GM21786 (cell line): ENCODE data around the gene BRPF1.
A peak's percentile ranks its signal among the peaks of the same experiment; 100 is the strongest.

Source experiments
- ATAC-seq: cut with Tn5 transposase; IDR thresholded peaks from one replicate; pipeline ENCODE4 v1.9.1; 2021; ENCODE audit not compliant: unreplicated experiment

Gene BRPF1

GRCh38 chr3:9786209-9786739 lies 54.7 kb downstream of the BRPF1 start:
- no peak for ATAC-seq

GRCh38 chr3:9786825-9787669 lies 55.5 kb downstream of the BRPF1 start:
- ATAC-seq, result no peak

DNA sequence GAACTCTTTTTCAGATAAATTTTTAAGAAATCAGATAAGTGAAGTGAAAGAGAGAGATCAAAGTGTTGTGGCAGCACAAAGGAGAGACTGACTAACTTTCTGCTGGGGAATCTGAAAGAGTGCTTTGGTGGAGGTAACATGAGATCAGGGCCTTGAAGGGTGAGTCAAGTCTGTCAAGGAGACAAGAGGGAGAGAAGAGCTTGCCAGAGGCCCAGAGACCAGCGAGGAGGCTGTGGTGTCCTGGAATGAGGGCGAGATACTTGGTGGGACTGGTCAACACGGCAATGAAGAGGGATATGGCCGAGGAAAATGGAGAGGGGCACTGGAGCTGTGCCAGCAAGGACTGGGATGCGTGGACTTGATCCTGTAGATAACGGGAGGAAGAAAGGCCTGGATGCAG lies 56.2 kb downstream of the BRPF1 start:
- ATAC-seq, result no peak

- no peak for ATAC-seq
These were observed 59.6 kb downstream of the BRPF1 start for GRCh38 chr3:9791127-9791526.

- no peak for ATAC-seq
These were observed 60.4 kb downstream of the BRPF1 start for GRCh38 chr3:9791790-9792404.

DNA sequence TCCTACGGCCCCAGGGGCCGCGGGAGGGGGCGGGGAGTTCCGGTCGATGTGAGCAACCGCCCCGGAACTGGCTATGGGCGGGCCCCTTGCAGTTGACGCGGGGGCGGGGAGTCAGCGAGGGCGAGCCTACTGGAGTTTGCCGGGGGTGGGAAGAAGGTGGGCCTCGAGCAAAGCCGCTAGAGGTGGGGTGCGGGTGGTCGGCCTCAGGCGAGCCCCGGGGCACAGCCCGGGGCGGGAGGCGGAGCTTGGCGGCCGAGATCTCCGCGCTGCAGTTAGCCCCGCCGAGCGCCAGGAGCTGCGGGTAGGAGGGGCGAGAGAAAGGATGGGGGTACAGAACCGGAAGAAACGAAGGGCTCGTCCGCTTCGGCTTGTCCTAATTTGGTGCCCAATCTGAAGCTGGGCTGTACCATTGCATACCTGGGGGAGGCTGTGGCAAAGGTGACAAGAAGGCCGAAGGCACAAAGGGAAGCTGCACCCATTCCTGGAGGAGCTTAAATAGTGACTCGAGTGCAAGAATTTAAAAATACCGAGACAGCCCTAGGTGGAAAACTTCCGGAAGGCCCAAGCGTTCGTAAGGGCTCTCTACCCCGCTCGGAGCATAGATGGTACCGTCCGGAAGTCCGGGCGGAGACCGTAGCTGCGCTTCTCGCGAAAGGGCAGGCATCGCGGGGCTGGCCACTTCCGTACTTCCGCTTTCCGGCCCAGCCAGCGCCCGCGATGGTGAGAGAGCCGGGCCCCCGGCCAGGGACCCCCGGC lies 61.0 kb downstream of the BRPF1 start, which contains the start of the genes ARPC4 and TADA3:
Gene ARPC4, plus strand, starts transcription at position 678 of the 756 bp plus-strand sequence. Its CDS starts 40 bp downstream, at position 718.
Gene TADA3, minus strand, starts transcription at position 69 of the 756 bp plus-strand sequence. CDS start 1,007 bp downstream, outside the sequence.
- peak; percentile 83 for ATAC-seq

GRCh38 chr3:9793161-9793781 lies 61.7 kb downstream of the BRPF1 start:
- ATAC-seq, result no peak

GRCh38 chr3:9794400-9794799 lies 62.9 kb downstream of the BRPF1 start:
- no peak for ATAC-seq

DNA sequence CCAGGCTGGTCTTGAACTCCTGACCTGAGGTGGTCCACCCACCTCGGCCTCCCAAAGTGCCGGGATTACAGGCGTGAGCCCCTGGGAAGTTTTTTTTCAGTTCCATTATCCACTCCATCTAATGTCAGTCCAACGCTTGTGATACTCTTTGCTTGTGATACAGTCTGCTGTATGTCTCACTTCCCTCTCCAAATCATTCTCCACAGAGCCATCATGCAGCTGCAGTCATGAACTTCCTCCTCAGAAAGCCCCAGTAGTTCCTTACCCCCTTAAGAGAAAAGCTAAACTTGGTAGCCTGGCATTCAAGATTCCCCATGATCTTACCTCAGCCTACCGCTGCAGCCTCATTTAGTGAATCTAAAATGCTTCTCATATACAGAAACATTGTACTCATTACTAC lies 63.7 kb downstream of the BRPF1 start:
- no peak for ATAC-seq

- ATAC-seq, result no peak
These were observed 65.8 kb downstream of the BRPF1 start for GRCh38 chr3:9797196-9797945.
